Left ventricle myocardium inferior (tissue), 1 donor: ENCODE data around the gene LILRB4. TPM values are rescaled to one million over a fixed set of nuclear protein-coding genes. Genes with fewer than 3 reads are reported as not detected.

ENCODE experiments used
- DNase-seq: peaks from one replicate; pipeline ENCODE4 v3.0.0-alpha.2; 2020
- H3K27ac ChIP-seq: fragments of 200-600 bp; replicated peaks from 2 replicates; pipeline ENCODE4 v1.8.0; 2021
- H3K27me3 ChIP-seq: fragments of 200-600 bp; 2 replicates; pipeline ENCODE4 v1.8.0; 2021; ENCODE audit warnings: low read depth
- H3K36me3 ChIP-seq: fragments of 200-600 bp; 2 replicates; pipeline ENCODE4 v1.8.0; 2021
- H3K4me1 ChIP-seq: fragments of 200-600 bp; 2 replicates; pipeline ENCODE4 v1.8.0; 2021
- H3K4me3 ChIP-seq: fragments of 200-600 bp; 2 replicates; pipeline ENCODE4 v1.8.0; 2021; ENCODE audit warnings: mild to moderate bottlenecking, moderate library complexity
- H3K9me3 ChIP-seq: fragments of 200-600 bp; replicated peaks from 2 replicates; pipeline ENCODE4 v1.8.0; 2021
- intact Hi-C: fragments of 100-400 bp; cut with micrococcal nuclease; formaldehyde crosslinking; loops from one replicate; pipeline ENCODE4 v1.11.0; 2022
- total RNA-seq: library from RNA; stranded (reverse); fragmentation: NEBNext Ultra II Directional; extraction: Animal tissue kit (Norgen Biotek cat#: 25700); gene quantifications from one replicate; pipeline ENCODE4 v1.2.1, GENCODE V29; 2021
- TF ChIP-seq, protein P1 (sequence below): fragments of 200-600 bp; IDR thresholded peaks from 2 replicates; pipeline ENCODE4 v1.8.0; 2021; ENCODE audit warnings: antibody characterized with exemption, mild to moderate bottlenecking, borderline replicate concordance
- donor health status: DM: no; HTN: yes; CAD: no; lungs with severe emphysema.

LILRB4 gene
- total RNA-seq, 1 donor from 2014 or later, result 4.0 TPM

GRCh38 chr19:54648129-54648528, 14.7 kb upstream of the LILRB4 start:
- Histone ChIP-seq H3K27me3 (peaks cover 44% of the 10 kb centered on the region), H3K4me1 (no peaks in the 10 kb centered on the region), H3K4me3 (no peak overlapping the region), H3K27ac (no peak overlapping the region), H3K9me3 (peaks cover 3% of the 10 kb centered on the region), H3K36me3 (no peaks in the 10 kb centered on the region)
- TF ChIP-seq, protein P1, sequence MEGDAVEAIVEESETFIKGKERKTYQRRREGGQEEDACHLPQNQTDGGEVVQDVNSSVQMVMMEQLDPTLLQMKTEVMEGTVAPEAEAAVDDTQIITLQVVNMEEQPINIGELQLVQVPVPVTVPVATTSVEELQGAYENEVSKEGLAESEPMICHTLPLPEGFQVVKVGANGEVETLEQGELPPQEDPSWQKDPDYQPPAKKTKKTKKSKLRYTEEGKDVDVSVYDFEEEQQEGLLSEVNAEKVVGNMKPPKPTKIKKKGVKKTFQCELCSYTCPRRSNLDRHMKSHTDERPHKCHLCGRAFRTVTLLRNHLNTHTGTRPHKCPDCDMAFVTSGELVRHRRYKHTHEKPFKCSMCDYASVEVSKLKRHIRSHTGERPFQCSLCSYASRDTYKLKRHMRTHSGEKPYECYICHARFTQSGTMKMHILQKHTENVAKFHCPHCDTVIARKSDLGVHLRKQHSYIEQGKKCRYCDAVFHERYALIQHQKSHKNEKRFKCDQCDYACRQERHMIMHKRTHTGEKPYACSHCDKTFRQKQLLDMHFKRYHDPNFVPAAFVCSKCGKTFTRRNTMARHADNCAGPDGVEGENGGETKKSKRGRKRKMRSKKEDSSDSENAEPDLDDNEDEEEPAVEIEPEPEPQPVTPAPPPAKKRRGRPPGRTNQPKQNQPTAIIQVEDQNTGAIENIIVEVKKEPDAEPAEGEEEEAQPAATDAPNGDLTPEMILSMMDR, result no peak
- intact Hi-C loops, result no loop called here
- DNase-seq, result no peak

- no peak for DNase-seq
- intact Hi-C loops, result no loop called here
- TF ChIP-seq, protein P1, result no peak
- H3K4me3 ChIP-seq, result no peak overlapping the region
- H3K27me3 ChIP-seq, result peaks cover 47% of the 10 kb centered on the region
- no peaks in the 10 kb centered on the region for H3K4me1 ChIP-seq
- H3K36me3 ChIP-seq, result no peaks in the 10 kb centered on the region
- peaks cover 3% of the 10 kb centered on the region for H3K9me3 ChIP-seq
- H3K27ac ChIP-seq, result no peak overlapping the region
These were observed 12.6 kb upstream of the LILRB4 start for GRCh38 chr19:54650108-54650655.

DNA sequence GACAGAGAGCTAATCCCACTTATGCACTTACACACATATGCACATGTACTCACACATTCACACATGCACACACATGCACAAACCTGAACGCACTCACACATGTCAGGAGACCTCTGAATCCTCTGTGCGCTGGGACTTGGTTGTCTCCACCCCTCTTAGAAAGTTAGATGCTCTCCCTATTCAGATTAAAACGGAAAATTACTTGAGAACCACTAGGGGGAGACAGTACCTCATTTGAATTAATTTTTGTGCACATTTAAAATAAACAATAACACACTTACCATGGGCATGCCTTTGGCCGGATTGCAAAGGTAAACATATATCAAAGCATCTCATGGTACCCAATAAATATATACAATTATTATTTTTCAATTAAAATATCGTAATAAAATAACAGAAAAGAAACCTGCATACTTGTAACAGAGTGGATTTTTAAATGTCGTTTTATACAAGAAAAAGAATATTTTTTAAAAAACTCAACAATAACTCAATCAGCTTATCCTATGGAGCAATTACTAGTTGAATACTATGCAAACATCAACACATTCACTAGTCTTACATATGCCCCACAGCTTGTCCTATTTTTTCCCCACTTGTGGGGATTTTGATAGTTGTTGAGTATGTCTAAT, 9.5 kb upstream of the LILRB4 start:
- TF ChIP-seq, protein P1, result peak; percentile 60
- H3K36me3 ChIP-seq, result no peaks in the 10 kb centered on the region
- H3K4me3 ChIP-seq, result no peak overlapping the region
- DNase-seq, result no peak
- no peak overlapping the region for H3K27ac ChIP-seq
- no peaks in the 10 kb centered on the region for H3K9me3 ChIP-seq
- intact Hi-C loops, result no loop called here
- H3K27me3 ChIP-seq, result peaks cover 56% of the 10 kb centered on the region
- no peaks in the 10 kb centered on the region for H3K4me1 ChIP-seq

DNA sequence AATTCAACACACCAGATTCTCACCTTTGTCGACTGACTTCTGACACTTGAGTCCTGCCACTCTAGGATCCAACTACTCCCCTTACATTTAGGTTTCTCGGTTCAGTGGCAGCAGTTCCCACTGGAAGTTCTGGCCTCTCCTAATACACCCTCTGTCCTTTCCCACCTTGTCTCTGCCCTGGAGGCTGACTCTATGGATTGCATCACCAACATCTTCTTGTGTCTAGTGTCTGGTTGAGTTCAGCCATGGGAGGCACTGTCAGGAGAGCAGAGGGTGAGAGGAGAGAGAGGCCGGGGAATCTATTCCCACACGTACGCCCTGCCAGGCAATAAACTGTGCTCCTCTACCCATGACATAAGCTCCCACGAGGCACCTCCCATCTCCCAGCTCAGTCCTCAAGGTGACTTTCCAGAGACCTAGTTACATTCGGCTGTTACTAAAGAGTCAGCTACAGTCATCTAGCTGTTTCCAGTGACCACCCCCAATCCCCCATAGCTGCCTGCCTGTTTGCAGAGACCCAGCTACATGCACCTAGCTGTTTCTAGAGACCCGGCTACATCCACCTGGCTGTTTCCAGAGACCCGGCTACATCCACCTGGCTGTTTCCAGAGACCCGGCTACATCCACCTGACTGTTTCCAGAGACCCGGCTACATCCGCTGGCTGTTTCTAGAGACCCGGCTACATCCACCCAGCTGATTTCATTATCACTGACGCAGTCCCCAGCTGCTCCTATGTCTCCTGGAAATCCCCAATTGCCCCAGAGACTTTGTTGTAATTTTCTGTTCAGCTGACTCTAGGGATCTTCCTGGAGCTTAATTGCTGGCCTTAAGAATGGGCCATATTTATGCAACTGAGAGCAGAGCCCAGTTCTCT, 8.1 kb upstream of the LILRB4 start:
- no peaks in the 10 kb centered on the region for H3K9me3 ChIP-seq
- no peaks in the 10 kb centered on the region for H3K4me1 ChIP-seq
- DNase-seq, result no peak
- H3K36me3 ChIP-seq, result no peaks in the 10 kb centered on the region
- intact Hi-C loops, result no loop called here
- H3K4me3 ChIP-seq, result no peak overlapping the region
- peaks cover 65% of the 10 kb centered on the region for H3K27me3 ChIP-seq
- H3K27ac ChIP-seq, result no peak overlapping the region
- TF ChIP-seq, protein P1, result no peak

GRCh38 chr19:54659300-54659699, 3.5 kb upstream of the LILRB4 start:
- H3K9me3 ChIP-seq, result no peaks in the 10 kb centered on the region
- intact Hi-C loops, result no loop called here
- no peak overlapping the region for H3K27ac ChIP-seq
- H3K4me3 ChIP-seq, result no peak overlapping the region
- H3K36me3 ChIP-seq, result no peaks in the 10 kb centered on the region
- H3K4me1 ChIP-seq, result no peaks in the 10 kb centered on the region
- TF ChIP-seq, protein P1, result no peak
- DNase-seq, result no peak
- peaks cover 72% of the 10 kb centered on the region for H3K27me3 ChIP-seq
